ENCODE results near the gene MPC1.

The MPC1 gene

GRCh38 chr6:166382933-166383801 lies at the start of gene MPC1:
TSS of gene MPC1 (minus strand) at chr6:166382940. CDS start at chr6:166382876, 64 bp downstream.
- DNase-seq (ENCODE audit: low read depth): peak; percentile 92

- no peak for DNase-seq (ENCODE audit: low read depth)
These were observed 47.5 kb upstream of the MPC1 start for GRCh38 chr6:166430269-166430668.

GRCh38 chr6:166424431-166424830 lies 41.7 kb upstream of the MPC1 start:
- no peak for DNase-seq (ENCODE audit: low read depth)

- no peak for DNase-seq (ENCODE audit: low read depth)
These were observed 41.0 kb upstream of the MPC1 start for GRCh38 chr6:166423781-166424180.

GRCh38 chr6:166423051-166423745 lies 40.5 kb upstream of the MPC1 start:
- no peak for DNase-seq (ENCODE audit: low read depth)

GRCh38 chr6:166422201-166422940 lies 39.6 kb upstream of the MPC1 start:
- DNase-seq (ENCODE audit: low read depth): no peak

GRCh38 chr6:166420351-166420750 lies 37.6 kb upstream of the MPC1 start:
- DNase-seq (ENCODE audit: low read depth): peak; percentile 28

GRCh38 chr6:166419717-166420116 lies 37.0 kb upstream of the MPC1 start:
- no peak for DNase-seq (ENCODE audit: low read depth)

- DNase-seq (ENCODE audit: low read depth): no peak
These were observed 36.5 kb upstream of the MPC1 start for GRCh38 chr6:166419286-166419685.

- no peak for DNase-seq (ENCODE audit: low read depth)
These were observed 36.0 kb upstream of the MPC1 start for GRCh38 chr6:166418691-166419143.

- DNase-seq (ENCODE audit: low read depth): no peak
These were observed 34.5 kb upstream of the MPC1 start for GRCh38 chr6:166417285-166417691.

GRCh38 chr6:166415833-166416347 lies 33.1 kb upstream of the MPC1 start:
- no peak for DNase-seq (ENCODE audit: low read depth)

GRCh38 chr6:166415306-166415705 lies 32.6 kb upstream of the MPC1 start:
- DNase-seq (ENCODE audit: low read depth): no peak

GRCh38 chr6:166413491-166413951 lies 30.8 kb upstream of the MPC1 start:
- DNase-seq (ENCODE audit: low read depth): no peak

- DNase-seq (ENCODE audit: low read depth): no peak
These were observed 30.2 kb upstream of the MPC1 start for GRCh38 chr6:166412911-166413384.

- DNase-seq (ENCODE audit: low read depth): no peak
These were observed 29.6 kb upstream of the MPC1 start for GRCh38 chr6:166412156-166412910.

- DNase-seq (ENCODE audit: low read depth): no peak
These were observed 29.0 kb upstream of the MPC1 start for GRCh38 chr6:166411721-166412151.

- no peak for DNase-seq (ENCODE audit: low read depth)
These were observed 28.5 kb upstream of the MPC1 start for GRCh38 chr6:166411271-166411670.

- DNase-seq (ENCODE audit: low read depth): no peak
These were observed 27.7 kb upstream of the MPC1 start for GRCh38 chr6:166410426-166410935.

- DNase-seq (ENCODE audit: low read depth): no peak
These were observed 26.4 kb upstream of the MPC1 start for GRCh38 chr6:166408936-166409755.

Measured in stromal cell of bone marrow (primary cell).